Astrocyte (in vitro differentiated cells and primary cell): ENCODE measurements around the gene PRRC2B. TPM values are rescaled to one million over a fixed set of nuclear protein-coding genes. Genes with fewer than 3 reads are reported as not detected.
"Not testable (repeated sequence)": the region's sequence is repeated elsewhere in the genome, so short reads cannot be mapped to it uniquely, and the experiment has no call there.

Experiments
- DNase-seq: peaks from one replicate; pipeline ENCODE4 v3.0.0-alpha.2; 2010; ENCODE audit warnings: low read depth
- FAIRE-seq: peaks from 2 replicates; lab custom pipeline; 2011; peaks lifted over from hg19 to GRCh38; lab: Jason Lieb, UNC
- H2AFZ ChIP-seq: 2 replicates; pipeline ENCODE4 v1.6.0; 2012; ENCODE audit warnings: low read depth, low read length, inconsistent platforms
- H3K27ac ChIP-seq: 2 replicates; pipeline ENCODE4 v1.5.1; 2011; ENCODE audit warnings: low read depth, low read length, inconsistent platforms
- H3K27me3 ChIP-seq: 2 replicates; pipeline ENCODE4 v1.6.0; 2011; ENCODE audit warnings: low read length, inconsistent platforms; ENCODE audit not compliant: insufficient read depth
- H3K36me3 ChIP-seq: 2 replicates; pipeline ENCODE4 v1.5.1; 2011; ENCODE audit warnings: low read length, inconsistent platforms; ENCODE audit not compliant: insufficient read depth
- H3K4me1 ChIP-seq: 2 replicates; pipeline ENCODE4 v1.5.1; 2011; ENCODE audit warnings: low read length, inconsistent platforms; ENCODE audit not compliant: insufficient read depth
- H3K4me2 ChIP-seq: 2 replicates; pipeline ENCODE4 v1.6.0; 2012; ENCODE audit warnings: low read length, inconsistent platforms
- H3K4me3 ChIP-seq: 2 replicates; pipeline ENCODE4 v1.5.1; 2011; ENCODE audit warnings: low read depth, mild to moderate bottlenecking, low read length, inconsistent platforms; ENCODE audit not compliant: insufficient read depth
- H3K79me2 ChIP-seq: 2 replicates; pipeline ENCODE4 v1.6.0; 2012; ENCODE audit warnings: mild to moderate bottlenecking, low read length, inconsistent platforms; ENCODE audit not compliant: insufficient read depth
- H3K9ac ChIP-seq: 2 replicates; pipeline ENCODE4 v1.6.0; 2012; ENCODE audit warnings: mild to moderate bottlenecking, low read length, inconsistent platforms
- H3K9me3 ChIP-seq: 2 replicates; pipeline ENCODE4 v1.5.1; 2012; ENCODE audit warnings: low read depth, mild to moderate bottlenecking, low read length, inconsistent platforms; ENCODE audit not compliant: insufficient read depth
- H4K20me1 ChIP-seq: 2 replicates; pipeline ENCODE4 v1.6.0; 2012; ENCODE audit warnings: low read length, inconsistent platforms; ENCODE audit not compliant: insufficient read depth
- H3K27ac Mint-ChIP-seq: one replicate; pipeline ENCODE4 v1.8.0; 2021; ENCODE audit warnings: mild to moderate bottlenecking, mixed read lengths; ENCODE audit not compliant: unreplicated experiment
- H3K27me3 Mint-ChIP-seq: one replicate; pipeline ENCODE4 v1.8.0; 2021; ENCODE audit warnings: low read depth, mixed read lengths; ENCODE audit not compliant: unreplicated experiment
- H3K36me3 Mint-ChIP-seq: one replicate; pipeline ENCODE4 v1.8.0; 2021; ENCODE audit warnings: low read depth, mixed read lengths; ENCODE audit not compliant: unreplicated experiment
- H3K4me1 Mint-ChIP-seq: one replicate; pipeline ENCODE4 v1.8.0; 2021; ENCODE audit warnings: low read depth, mixed read lengths; ENCODE audit not compliant: unreplicated experiment
- H3K4me3 Mint-ChIP-seq: one replicate; pipeline ENCODE4 v1.8.0; 2021; ENCODE audit warnings: mild to moderate bottlenecking, moderate library complexity, mixed read lengths; ENCODE audit not compliant: unreplicated experiment
- H3K9me3 Mint-ChIP-seq: one replicate; pipeline ENCODE4 v1.8.0; 2021; ENCODE audit warnings: mild to moderate bottlenecking, mixed read lengths; ENCODE audit not compliant: unreplicated experiment
- CTCF ChIP-seq: IDR thresholded peaks from 2 replicates; pipeline ENCODE4 v1.5.1; 2011; ENCODE audit warnings: low read depth, mild to moderate bottlenecking, inconsistent platforms, low read length, moderate library complexity; ENCODE audit not compliant: insufficient read depth
- EZH2 ChIP-seq: IDR thresholded peaks from 2 replicates; pipeline ENCODE4 v1.6.1; 2012; ENCODE audit warnings: mild to moderate bottlenecking, low read length, inconsistent platforms; ENCODE audit not compliant: insufficient read depth
- total RNA-seq: library from RNA; stranded (reverse); gene quantifications from 2 replicates; pipeline ENCODE4 v1.2.1, GENCODE V29; 2021

The PRRC2B gene
- total RNA-seq, 1 donor from 2014 or later: 292 TPM

- no peak overlapping the region for H2AFZ ChIP-seq
- Mint-ChIP-seq H3K4me1 (no peaks in the 10 kb centered on the region), H3K27me3 (no peaks in the 10 kb centered on the region), H3K4me3 (no peak overlapping the region), H3K27ac (no peak overlapping the region), H3K36me3 (peaks cover 36% of the 10 kb centered on the region), H3K9me3 (no peaks in the 10 kb centered on the region)
- no peaks in the 10 kb centered on the region for H3K79me2 ChIP-seq
- H4K20me1 ChIP-seq: no peaks in the 10 kb centered on the region
- no peak overlapping the region for H3K27ac ChIP-seq
- no peaks in the 10 kb centered on the region for H3K4me1 ChIP-seq
- peaks cover 32% of the 10 kb centered on the region for H3K36me3 ChIP-seq
- peaks cover 5% of the 10 kb centered on the region for H3K9me3 ChIP-seq
- no peak for FAIRE-seq
- H3K27me3 ChIP-seq: no peaks in the 10 kb centered on the region
- no peak for TF ChIP-seq EZH2
- TF ChIP-seq CTCF: no peak
- H3K4me2 ChIP-seq: no peak overlapping the region
- H3K9ac ChIP-seq: no peak overlapping the region
- H3K4me3 ChIP-seq: no peak overlapping the region
- no peak for DNase-seq
These were observed 118.0 kb downstream of the PRRC2B start for GRCh38 chr9:131511880-131512279.

DNA sequence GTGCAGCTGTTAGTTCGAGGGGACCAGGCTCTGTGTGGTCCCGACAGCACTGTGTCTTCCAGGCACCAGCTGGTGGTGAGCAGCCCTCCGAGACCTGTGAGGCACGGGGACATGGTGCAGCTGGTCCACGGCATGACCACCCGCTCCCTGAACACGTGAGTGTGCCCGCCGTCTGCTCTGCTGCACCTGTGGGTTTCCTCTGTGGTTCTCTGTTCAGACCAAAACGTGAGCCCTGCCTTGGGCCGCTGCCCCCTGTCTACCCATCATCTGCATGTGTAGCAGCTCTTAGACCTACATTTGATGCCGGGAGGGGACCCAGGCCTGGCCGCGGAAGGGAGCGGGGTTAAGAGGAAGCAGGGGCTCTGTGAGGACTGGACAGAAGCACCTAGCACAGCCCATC lies 119.3 kb downstream of the PRRC2B start:
- FAIRE-seq: no peak
- Histone ChIP-seq H4K20me1 (no peaks in the 10 kb centered on the region), H3K36me3 (peaks cover 34% of the 10 kb centered on the region), H3K27me3 (no peaks in the 10 kb centered on the region), H2AFZ (no peak overlapping the region), H3K27ac (no peak overlapping the region), H3K79me2 (no peaks in the 10 kb centered on the region), H3K9ac (no peak overlapping the region), H3K9me3 (peaks cover 6% of the 10 kb centered on the region), H3K4me2 (no peak overlapping the region), H3K4me1 (no peaks in the 10 kb centered on the region), H3K4me3 (no peak overlapping the region)
- Mint-ChIP-seq H3K4me1 (no peaks in the 10 kb centered on the region), H3K27ac (no peak overlapping the region), H3K9me3 (no peaks in the 10 kb centered on the region), H3K27me3 (no peaks in the 10 kb centered on the region), H3K36me3 (peaks cover 36% of the 10 kb centered on the region), H3K4me3 (no peak overlapping the region)
- TF ChIP-seq EZH2: no peak
- TF ChIP-seq CTCF: no peak
- no peak for DNase-seq

GRCh38 chr9:131515559-131516031 lies 121.7 kb downstream of the PRRC2B start:
- H2AFZ ChIP-seq: not testable (repeated sequence)

More at GRCh38 chr9:131515559-131516031, 121.7 kb downstream of the PRRC2B start:
- H3K9me3 ChIP-seq, H3K4me3 ChIP-seq, H3K27ac Mint-ChIP-seq, H3K79me2 ChIP-seq, H3K4me3 Mint-ChIP-seq, H3K9me3 Mint-ChIP-seq, H3K4me1 Mint-ChIP-seq, H3K9ac ChIP-seq, H3K27ac ChIP-seq, H3K27me3 ChIP-seq, H4K20me1 ChIP-seq, H3K4me2 ChIP-seq, H3K27me3 Mint-ChIP-seq, FAIRE-seq, DNase-seq, H3K4me1 ChIP-seq: not testable (repeated sequence)
- peaks cover 43% of the 10 kb centered on the region for H3K36me3 Mint-ChIP-seq
- peaks cover 31% of the 10 kb centered on the region for H3K36me3 ChIP-seq
